ENCODE results near the gene SPATS2L.

The SPATS2L gene

GRCh38 chr2:200449149-200449548, 142.7 kb downstream of the SPATS2L start:
- no peak for DNase-seq

- DNase-seq = no peak
These were observed 143.8 kb downstream of the SPATS2L start for GRCh38 chr2:200450288-200450687.

DNA sequence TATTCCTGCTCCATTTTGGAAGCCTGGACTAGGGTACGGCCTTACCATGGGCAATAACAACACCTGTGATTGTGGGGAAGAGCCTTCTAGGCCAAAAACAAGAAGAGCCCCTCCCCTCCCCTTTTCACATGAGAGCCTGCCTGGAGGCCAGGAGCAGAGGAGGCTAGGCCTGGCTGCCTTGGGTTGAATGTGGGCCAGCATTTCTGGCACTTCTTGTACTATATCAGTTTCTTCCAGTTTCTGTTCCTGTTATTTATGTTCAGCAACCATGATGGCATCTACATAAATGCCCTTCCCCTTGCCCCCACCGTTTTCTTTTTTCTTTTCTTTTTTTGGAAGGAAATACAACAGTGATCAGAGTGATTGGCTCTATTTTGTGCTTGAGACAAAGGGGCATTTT, 145.0 kb downstream of the SPATS2L start:
- DNase-seq = no peak

GRCh38 chr2:200452377-200452776, 145.9 kb downstream of the SPATS2L start:
- no peak for DNase-seq

DNA sequence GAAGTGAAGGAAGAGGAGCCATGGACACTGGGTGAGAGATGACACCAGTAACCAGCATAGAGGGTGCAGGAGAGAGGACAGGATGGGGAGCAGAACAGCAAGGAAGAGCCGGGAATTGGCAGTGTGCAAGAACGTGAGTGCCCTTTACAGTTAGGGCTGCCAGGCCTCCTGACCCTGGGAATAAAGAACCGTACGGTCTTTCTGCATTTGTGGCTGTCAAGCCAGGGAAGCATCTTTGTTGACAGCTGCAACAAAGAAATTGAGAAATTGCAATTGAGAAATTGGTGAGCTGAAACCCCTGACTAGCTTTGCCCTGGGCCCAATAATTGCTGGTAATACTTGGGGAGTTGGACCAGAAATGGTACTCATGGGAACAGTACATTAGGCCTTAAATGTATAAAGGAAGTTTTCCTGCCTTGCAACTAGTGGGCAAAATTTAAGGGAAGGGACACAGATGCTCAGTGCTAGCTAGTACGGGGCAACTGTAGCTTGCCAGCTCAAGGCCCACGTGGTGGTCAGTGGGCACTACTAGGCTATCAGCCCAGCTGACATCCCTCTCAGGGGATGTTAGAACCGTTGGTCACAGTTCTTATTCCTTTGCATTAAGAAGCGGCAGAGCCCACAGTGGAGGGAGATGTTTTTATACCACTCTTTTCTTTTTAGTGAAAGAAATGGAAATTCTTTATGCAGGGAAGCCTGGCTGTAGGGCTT, 146.8 kb downstream of the SPATS2L start:
- no peak for DNase-seq

GRCh38 chr2:200453853-200454534, 147.5 kb downstream of the SPATS2L start:
- DNase-seq = no peak

DNA sequence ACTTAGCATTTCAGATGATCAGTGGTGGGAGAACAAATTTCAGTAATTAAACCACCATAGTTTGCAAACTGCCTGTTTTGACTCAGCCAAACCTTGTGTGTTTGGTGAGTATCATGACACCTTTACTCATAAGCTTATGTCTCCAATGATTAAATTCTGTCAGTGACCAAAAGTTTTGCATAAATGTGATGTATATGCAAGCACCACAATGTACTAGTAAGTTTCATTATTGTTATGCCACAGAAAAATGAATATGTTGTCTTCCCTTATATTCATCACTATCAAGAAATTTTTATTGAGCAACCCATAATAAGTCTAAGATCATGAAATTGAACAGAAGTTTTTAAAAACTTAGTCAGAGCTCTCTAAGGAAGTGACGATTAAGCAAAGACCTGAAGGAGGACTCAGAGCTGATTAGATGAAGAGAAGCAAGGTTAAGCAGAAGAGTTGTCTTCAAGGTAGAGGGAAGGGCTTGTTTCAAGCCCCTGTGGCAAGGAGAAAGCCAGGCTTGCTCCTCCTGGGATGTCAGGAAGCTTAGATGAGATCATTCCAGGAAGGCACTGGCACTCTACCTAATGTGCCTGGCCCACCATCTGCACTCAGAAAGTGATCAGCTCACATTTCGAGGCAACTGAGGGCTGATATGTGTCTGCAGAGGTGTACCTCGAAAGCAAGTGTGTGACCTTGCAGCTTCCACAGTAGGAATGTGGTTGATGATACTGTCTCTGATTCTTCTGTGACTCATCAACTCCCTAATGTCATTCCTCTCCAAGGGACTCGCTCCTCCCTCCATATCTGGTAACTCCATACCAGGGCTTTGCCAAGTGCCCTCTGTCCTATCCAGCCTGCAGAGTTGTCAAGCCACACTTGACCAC, 148.7 kb downstream of the SPATS2L start:
- DNase-seq = no peak

- no peak for DNase-seq
These were observed 149.5 kb downstream of the SPATS2L start for GRCh38 chr2:200455958-200456421.

DNA sequence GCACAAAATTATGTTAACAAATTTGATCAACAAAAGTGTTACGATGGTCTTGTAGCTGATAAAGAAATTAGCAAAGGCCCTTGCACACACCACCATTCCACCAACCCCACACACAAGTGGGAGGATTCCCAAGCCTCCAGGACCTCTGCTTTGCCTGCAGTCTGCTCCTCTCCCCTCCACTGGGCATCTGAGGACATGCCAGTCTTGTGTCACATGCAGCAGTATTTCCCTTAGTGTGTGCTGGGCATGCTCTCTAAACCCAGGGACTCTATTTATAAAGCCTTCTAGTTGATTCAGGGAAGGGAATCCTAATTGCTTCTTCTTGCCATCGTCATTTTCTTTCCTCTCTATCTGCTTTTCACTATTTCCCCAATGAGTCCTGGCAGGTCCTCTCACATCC, 150.1 kb downstream of the SPATS2L start:
- no peak for DNase-seq

- DNase-seq = no peak
These were observed 152.6 kb downstream of the SPATS2L start for GRCh38 chr2:200459101-200459500.

DNA sequence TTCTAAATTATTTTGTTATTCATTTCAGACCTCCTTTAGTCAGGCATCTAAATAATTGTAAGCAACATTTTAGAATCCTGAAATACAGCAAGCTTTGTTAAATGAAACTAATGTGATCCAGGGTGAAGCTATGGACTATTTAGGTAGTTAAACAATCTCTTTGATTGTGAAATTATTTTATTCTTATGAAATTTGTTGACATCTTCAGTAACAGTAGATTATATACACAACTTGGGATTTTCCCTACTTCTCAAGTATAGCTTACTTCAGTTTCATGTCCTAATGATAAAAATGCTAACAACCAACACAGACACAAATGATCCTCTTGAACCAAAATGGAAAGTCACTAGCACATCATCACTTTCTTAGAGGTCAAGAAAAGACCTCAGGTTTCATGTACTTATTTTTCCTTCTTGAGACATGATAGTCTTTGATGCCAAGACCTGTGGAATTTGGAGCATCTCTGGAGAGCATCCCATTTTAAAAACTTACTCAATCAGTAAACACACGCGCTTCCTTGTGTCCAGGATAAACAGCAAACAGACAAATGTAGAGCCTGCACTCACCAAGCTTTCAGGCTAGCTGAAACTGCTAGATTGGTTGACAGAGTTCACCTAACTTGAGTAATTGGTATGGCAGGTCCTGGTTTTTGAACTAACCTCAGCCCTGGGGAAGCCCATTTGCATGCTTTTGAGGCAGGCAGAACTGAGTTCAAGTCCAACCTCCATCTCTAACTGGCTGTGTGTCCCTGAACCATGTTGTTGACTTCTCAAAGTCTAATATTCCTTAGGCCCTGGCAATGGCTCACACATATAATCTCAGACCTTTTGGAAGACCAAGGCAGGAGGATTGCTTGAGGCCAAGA, 155.6 kb downstream of the SPATS2L start:
- no peak for DNase-seq

GRCh38 chr2:200463452-200463851, 157.0 kb downstream of the SPATS2L start:
- DNase-seq = no peak

DNA sequence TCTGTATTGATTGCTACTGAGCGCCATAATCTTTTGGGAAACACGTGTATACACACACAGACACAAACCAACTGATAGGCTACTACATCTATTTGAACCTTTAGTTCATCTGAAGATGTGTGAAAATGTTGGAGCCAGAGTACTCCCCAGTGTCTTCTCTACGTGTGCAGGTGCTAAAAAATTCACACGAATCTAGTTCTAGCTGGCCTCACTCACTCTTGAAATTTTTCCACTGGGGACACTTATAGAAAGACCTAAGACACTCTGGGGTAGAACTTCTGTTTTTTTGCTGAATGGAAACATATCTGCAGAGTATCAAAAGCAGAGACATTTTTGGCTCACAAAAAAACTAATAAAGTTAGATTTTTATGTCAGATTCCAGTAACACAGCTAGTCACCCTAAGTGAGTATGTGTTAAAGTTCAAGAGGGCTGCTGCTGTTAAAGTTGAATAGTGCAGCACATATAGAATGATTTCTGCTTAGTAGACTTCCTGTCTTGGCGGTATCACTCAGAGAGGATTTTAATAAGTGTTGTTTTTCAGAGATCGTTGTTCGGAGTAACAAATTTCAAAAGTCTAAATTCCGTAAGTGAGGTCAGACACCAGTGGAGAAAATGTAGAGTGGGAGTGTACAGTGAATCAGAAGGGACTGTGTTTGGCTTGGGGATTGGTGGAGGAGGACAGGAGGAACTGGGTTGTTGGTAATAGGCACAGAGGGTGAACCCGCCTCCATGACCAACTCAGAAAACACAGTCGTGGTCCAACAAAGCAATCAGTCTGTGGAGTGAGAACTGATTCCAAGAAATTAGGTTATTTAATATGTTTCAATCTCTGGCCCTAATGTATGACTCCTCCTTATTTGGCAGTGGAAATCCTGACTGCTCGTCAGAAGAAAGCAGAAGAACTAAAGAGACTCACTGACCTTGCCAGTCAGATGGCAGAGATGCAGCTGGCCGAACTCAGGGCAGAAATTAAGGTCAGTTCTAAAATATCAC, 160.2 kb downstream of the SPATS2L start:
- DNase-seq = no peak

- no peak for DNase-seq
These were observed 161.6 kb downstream of the SPATS2L start for GRCh38 chr2:200467806-200468681.

GRCh38 chr2:200469708-200470211, 163.3 kb downstream of the SPATS2L start:
- DNase-seq = no peak

DNA sequence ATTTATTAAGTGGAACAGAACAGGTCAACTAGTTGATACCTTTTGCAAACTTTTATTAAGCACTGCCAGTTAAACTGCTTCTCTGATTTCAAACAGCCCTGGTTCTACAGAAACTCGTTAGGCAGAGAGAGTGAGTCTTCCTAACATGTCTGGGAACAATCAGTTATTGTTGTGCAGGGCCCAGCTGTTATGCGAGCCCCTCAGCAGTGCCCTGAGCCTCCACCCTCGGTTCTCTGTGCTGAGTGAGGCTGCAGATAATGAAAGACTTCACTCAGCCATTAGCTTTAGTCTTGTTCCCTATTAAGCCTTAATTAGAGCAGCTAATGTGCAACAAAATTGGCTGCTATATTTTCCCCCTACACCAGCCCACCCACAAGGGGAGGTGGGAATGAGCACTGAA, 163.7 kb downstream of the SPATS2L start:
- no peak for DNase-seq

DNA sequence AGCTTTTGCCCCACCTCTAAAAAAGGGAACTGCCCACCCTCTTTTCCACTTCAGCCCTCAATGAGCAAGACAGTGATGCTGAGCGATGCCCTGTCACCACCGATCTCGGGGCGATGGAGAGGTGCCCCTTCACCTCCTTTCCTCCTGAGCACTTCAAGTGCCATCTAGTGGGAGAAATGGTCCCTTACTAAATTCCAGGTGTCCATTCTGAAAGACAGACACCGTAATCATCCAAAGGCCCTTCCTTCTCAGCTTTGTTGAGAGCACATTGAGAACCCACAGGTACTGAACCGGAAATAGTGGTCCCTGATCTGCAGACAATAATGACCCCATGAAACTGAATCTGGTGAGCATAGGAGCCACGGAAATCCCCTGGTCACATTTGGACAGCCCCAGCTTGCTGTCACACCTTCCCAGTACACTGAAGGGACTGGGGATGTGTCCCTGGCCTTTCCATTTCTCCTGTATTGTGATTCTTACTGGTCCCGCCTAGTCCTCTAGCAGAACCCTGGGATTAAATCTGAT, 164.9 kb downstream of the SPATS2L start:
- DNase-seq = no peak

- DNase-seq = no peak
These were observed 165.6 kb downstream of the SPATS2L start for GRCh38 chr2:200471928-200472645.

GRCh38 chr2:200472853-200473464, 166.5 kb downstream of the SPATS2L start:
- DNase-seq = no peak
